HG03378 (cell line): ENCODE results near the gene MYO16.
"Not testable (repeated sequence)": the region's sequence is repeated elsewhere in the genome, so short reads cannot be mapped to it uniquely, and the experiment has no call there.

ENCODE experiments used
- ATAC-seq: cut with Tn5 transposase; IDR thresholded peaks from one replicate; pipeline ENCODE4 v1.9.1; 2021; ENCODE audit warnings: mild to moderate bottlenecking, moderate library complexity; ENCODE audit not compliant: unreplicated experiment

The MYO16 gene

DNA sequence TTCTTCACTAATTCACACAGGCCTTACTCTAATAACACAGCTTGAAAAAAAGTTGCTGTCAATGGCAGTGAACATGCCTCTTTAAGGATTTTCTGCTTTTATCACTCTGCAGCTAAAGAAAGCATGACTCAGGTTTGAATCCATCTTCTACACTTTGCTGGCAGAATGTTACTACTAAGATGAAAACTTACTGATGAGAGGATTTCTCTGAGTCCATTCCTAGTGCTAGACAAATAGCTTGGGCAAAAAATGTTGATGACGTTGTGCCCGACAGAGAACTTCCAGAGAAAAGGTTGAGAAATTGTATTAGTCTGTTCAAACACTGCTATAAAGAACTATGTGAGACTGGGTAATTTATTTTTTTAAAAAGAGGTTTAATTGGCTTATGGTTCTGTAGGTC, 585.0 kb downstream of the MYO16 start:
- no peak for ATAC-seq

- ATAC-seq: no peak
These were observed 586.0 kb downstream of the MYO16 start for GRCh38 chr13:109215377-109215776.

GRCh38 chr13:109217510-109217909, 588.1 kb downstream of the MYO16 start:
- ATAC-seq: not testable (repeated sequence)

- ATAC-seq: no peak
These were observed 591.2 kb downstream of the MYO16 start for GRCh38 chr13:109220631-109221030.

DNA sequence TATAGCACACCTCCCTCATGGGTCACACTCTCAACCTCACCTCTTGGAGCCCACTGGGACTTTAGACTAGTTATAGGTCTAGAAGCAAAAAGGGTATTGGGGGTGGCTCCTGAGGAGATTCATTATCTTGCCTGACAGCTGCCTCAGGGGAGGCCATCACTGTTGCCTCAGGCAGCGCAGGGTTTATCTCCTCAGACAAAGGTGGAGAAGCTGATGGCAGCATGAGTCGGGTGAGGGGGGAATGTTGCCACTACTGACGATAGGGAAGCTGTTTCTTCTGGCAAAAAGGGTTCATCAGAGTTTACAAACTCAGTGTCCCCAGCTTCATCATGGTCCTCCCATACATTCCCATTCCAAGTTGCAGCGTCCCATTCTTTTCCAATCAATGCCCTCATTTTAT, 594.6 kb downstream of the MYO16 start:
- no peak for ATAC-seq

GRCh38 chr13:109226631-109227030, 597.2 kb downstream of the MYO16 start:
- ATAC-seq: no peak

- ATAC-seq: no peak
These were observed 598.0 kb downstream of the MYO16 start for GRCh38 chr13:109227344-109227940.

- ATAC-seq: no peak
These were observed 598.8 kb downstream of the MYO16 start for GRCh38 chr13:109228211-109228610.

DNA sequence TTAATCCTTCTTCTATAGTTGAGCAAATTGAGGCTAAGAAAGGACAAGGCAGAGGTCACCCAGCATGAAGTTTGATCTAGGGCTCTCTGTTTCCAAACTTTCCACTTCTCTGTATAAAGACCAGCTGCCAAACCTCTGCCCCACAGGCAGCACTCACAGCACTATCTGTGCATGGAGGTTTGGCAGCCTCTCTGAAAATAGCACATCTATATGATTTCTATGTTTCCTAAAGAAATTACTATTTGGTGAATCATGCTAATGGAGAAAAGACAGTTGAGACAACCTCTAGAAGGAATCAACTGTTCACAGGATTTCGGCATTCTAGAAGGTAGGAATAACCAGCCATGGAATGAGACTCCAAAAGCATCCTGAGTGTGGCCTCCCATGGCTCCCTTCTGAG, 602.5 kb downstream of the MYO16 start:
- ATAC-seq: no peak

DNA sequence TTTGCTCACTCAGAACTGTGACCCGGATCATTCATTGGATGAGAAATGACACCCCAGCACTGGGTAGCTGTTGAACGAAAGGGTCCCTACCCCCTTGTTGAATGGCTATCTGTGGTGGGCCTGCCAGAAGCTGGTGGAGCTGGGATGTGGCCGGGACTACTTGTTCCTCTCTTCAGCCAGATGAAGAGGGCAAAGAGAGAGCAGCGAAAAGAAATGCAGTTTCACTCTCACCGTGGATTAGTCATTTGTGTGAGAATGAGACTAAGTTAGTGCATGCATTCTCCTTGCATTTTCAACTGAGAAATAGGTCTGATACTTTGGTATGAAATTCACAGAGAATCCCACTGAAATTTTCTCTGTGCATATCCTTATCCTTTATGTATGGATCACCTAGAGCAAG, 603.9 kb downstream of the MYO16 start:
- ATAC-seq: peak; percentile 74

GRCh38 chr13:109235901-109236300, 606.5 kb downstream of the MYO16 start:
- no peak for ATAC-seq

DNA sequence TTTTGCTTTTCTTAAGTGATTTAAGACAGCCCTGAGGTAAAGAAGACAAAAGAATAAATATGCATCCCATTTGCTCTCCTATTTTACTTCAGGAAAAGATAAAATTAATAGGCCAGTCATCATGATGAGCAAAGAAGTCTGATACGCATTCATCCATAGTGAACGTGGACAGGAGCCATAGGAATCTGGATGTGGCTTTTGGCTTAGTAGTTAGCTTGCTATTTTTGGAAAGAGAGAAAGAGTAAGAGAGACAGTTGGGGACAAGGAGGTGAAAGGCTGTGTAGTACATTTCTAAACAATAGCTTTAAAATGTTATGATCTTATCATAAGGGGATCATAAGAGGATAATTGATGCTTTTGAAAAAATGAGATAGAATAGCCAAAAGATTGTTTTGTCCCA, 611.7 kb downstream of the MYO16 start:
- no peak for ATAC-seq

- no peak for ATAC-seq
These were observed 614.0 kb downstream of the MYO16 start for GRCh38 chr13:109243311-109243951.

GRCh38 chr13:109244566-109244965, 615.2 kb downstream of the MYO16 start:
- ATAC-seq: no peak

DNA sequence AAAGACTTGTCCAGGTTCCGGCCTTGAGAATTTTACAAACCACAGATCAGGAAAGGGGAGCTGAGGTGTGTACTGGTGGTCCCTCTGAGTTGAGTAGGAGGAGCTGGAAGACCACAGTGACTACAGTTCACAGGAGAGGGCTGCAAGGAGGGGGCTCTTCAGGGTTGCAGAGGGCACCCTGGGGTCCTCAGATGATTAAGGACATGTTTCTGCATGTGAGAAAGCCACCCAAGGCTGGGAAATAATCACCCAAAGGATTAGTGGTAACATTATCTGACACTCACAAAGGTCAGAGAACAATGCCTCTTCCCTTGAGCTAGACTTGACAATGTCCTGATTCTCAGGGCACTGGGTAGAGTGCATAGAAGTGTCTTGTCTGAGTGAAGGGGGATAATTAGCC, 616.6 kb downstream of the MYO16 start:
- no peak for ATAC-seq

DNA sequence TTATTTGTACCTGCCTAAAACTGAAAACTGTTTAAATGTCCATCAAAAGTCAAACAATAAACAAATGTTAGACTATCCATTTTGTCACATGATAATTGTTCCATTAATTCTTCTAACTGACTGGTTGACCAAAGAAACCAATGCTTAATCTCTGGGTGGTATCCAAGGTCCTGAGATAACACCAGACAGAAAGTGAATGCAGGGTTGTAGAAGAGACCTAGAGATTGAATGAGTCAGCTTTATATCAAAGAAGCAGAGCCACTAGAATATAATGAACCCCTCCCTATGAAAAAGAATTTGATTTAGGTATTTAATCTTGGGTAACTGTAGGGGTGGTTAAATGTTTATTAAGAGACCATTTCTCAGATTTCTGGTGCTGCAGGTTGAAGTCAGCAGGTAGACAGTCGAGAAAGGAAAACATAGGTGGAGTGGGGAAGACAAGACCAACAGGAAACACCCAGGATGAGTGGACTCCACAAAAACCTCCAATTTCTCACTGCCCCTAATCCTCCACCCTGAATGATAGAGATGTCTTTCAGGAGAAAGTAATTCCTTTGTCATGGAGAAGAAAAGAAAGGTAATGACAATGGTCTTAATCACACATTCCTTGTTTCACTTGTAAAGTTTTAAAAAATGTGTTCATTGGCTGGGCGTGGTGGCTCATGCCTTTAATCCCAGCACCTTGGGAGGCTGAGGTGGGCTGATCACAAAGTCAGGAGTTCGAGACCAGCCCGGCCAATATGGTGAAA, 620.5 kb downstream of the MYO16 start:
- ATAC-seq: no peak

DNA sequence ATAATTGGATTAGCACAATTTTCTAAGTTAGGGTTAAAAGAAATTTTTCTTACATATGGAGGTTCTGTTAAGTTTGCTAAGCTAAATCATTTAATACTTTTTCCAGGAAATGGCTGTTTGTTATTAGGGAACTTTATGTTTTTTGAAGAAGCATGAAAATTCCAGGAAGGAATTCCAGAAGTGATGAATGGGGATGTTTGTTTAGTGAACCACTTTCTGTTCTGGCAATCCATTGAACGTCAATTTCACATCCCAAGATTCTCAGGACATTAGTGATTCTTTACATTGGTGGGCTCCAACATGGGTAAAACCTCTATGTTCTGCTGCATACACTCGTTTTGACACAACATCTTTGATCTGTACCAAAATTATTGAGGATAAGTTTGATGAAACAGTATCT, 622.5 kb downstream of the MYO16 start:
- ATAC-seq: no peak

GRCh38 chr13:109253316-109253715, 623.9 kb downstream of the MYO16 start:
- ATAC-seq: no peak

- no peak for ATAC-seq
These were observed 624.9 kb downstream of the MYO16 start for GRCh38 chr13:109254274-109254673.

DNA sequence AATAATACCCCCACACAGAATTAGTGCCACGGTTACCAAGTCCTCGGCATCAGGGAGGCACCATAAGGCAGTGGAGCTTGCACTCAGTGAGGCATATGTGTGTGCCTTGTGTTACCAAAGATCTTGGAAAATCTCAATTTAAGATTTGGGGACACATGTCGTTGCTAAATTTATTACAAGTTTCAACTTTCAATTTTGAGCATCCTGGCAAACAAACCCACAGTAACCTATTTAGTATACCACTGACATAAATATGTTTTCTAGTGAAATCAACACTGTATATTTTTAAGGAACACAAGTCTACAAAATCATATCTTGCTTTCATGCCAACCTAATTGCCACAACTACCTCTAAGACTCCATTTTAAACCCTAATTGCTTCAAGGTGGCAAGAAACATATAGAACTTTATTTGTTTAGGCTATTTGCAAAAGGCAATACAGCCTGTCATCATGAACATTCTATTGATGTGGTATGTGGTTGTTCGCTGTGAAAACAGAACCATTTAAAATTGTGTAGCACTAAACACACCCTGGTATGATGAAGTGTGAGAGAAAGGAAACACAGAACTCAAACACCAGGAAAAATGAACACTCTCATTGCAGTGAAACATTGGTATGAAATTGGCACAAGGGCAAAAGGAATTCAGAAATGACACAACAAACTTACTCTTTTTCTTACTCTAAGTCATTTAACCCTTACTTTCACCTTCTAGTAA, 625.9 kb downstream of the MYO16 start:
- ATAC-seq: no peak

- ATAC-seq: no peak
These were observed 627.7 kb downstream of the MYO16 start for GRCh38 chr13:109256866-109257760.
